ENCODE data around the gene GPR27. TPM values are rescaled to one million over a fixed set of nuclear protein-coding genes. Genes with fewer than 3 reads are reported as not detected.

Gene GPR27
- total RNA-seq, 1 donor from 2014 or later = 5.1 TPM

GRCh38 chr3:71786551-71786950 lies 32.9 kb downstream of the GPR27 start:
- DNase-seq = peak; percentile 61

- DNase-seq = no peak
Measured at GRCh38 chr3:71787851-71788405, 34.3 kb downstream of the GPR27 start.

- DNase-seq = no peak
Measured at GRCh38 chr3:71789922-71790321, 36.3 kb downstream of the GPR27 start.

- DNase-seq = no peak
Measured at GRCh38 chr3:71791634-71792033, 38.0 kb downstream of the GPR27 start.

- DNase-seq = no peak
Measured at GRCh38 chr3:71796290-71796689, 42.6 kb downstream of the GPR27 start.

GRCh38 chr3:71797455-71797854 lies 43.8 kb downstream of the GPR27 start:
- DNase-seq = no peak

- no peak for DNase-seq
Measured at GRCh38 chr3:71800023-71800422, 46.4 kb downstream of the GPR27 start.

GRCh38 chr3:71801986-71802385 lies 48.3 kb downstream of the GPR27 start:
- no peak for DNase-seq

- no peak for DNase-seq
Measured at GRCh38 chr3:71803248-71803647, 49.6 kb downstream of the GPR27 start.

GRCh38 chr3:71805199-71805598 lies 51.5 kb downstream of the GPR27 start:
- no peak for DNase-seq

- DNase-seq = no peak
Measured at GRCh38 chr3:71805691-71806090, 52.0 kb downstream of the GPR27 start.

Other genes starting within 250 kb of the GPR27 start
- 66.4 TPM for gene FOXP1, start 170.1 kb upstream of the GPR27 start, total RNA-seq
- gene EIF4E3, start 28.5 kb upstream of the GPR27 start, total RNA-seq = 15.3 TPM
- 0.31 TPM for gene PROK2, start 31.3 kb downstream of the GPR27 start, total RNA-seq